HL-60 (cell line): ENCODE measurements around the gene SDHAF2.

Experiments
- DNase-seq, 2 experiments: peaks; one replicate each; pipeline ENCODE4 v3.0.0-alpha.2; 2010 to 2020; ENCODE audit warnings: low read depth in 1 of 2, low spot score in 1 of 2
- H3K27ac ChIP-seq: fragments of 250-450 bp; sonication (Bioruptor Pico); replicated peaks from 2 replicates; pipeline ENCODE4 v1.5.1; 2020; ENCODE audit warnings: mild to moderate bottlenecking, moderate library complexity
- H3K27me3 ChIP-seq: fragments of 250-450 bp; sonication (Bioruptor Pico); 2 replicates; pipeline ENCODE4 v1.5.1; 2021; ENCODE audit warnings: mild to moderate bottlenecking, moderate library complexity; ENCODE audit not compliant: insufficient read depth, poor library complexity, severe bottlenecking
- H3K4me3 ChIP-seq: replicated peaks from 2 replicates; pipeline ENCODE4 v1.5.1; 2011; ENCODE audit warnings: mild to moderate bottlenecking, control low read depth, low read length; ENCODE audit not compliant: insufficient read depth
- GABPA ChIP-seq: IDR thresholded peaks from 2 replicates; pipeline ENCODE4 v1.6.1; 2012; ENCODE audit warnings: low read depth
- POLR2AphosphoS5 ChIP-seq: IDR thresholded peaks from 2 replicates; pipeline ENCODE4 v1.6.1; 2012; ENCODE audit warnings: low read depth
- SPI1 ChIP-seq: IDR thresholded peaks from 2 replicates; pipeline ENCODE4 v1.6.1; 2012; ENCODE audit warnings: low read depth, mild to moderate bottlenecking, borderline replicate concordance
- TF ChIP-seq, protein P1 (sequence below): IDR thresholded peaks from 2 replicates; pipeline ENCODE4 v1.6.1; 2012; ENCODE audit warnings: low read depth; ENCODE audit not compliant: insufficient replicate concordance
- TF ChIP-seq, protein P2 (sequence below): IDR thresholded peaks from one replicate; pipeline ENCODE4 v1.5.1; 2011; ENCODE audit warnings: low read length, control low read depth, inconsistent platforms; ENCODE audit not compliant: insufficient read depth

The SDHAF2 gene

DNA sequence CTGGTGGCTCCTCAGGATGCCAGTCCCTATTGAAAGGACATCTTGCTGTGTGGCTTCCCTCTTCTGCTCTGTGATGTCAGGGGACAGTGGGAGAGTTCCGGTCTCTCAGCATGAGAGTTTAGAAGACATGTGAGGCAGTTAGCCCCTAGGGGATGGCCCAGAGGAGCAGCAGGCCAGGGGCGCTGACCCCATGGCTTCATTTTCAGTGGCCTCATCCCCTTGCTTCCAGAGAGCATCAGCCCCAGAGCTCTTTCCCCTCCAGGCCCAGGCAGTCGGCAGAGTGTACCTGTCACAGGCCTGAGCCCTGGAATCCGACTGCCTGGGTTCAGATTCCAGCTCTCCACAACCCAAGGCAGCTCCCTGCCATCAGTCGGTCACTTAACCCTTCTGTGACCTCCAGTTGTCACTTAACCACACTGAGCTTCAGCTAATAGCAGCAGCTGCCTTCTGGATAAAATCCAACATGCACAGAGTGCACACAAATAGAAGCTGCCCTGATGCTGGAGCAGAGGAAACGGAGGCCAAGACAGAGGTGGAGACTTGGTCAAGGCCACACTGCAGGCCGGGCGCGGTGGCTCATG lies 64.5 kb downstream of the SDHAF2 start:
- TF ChIP-seq, protein P1, sequence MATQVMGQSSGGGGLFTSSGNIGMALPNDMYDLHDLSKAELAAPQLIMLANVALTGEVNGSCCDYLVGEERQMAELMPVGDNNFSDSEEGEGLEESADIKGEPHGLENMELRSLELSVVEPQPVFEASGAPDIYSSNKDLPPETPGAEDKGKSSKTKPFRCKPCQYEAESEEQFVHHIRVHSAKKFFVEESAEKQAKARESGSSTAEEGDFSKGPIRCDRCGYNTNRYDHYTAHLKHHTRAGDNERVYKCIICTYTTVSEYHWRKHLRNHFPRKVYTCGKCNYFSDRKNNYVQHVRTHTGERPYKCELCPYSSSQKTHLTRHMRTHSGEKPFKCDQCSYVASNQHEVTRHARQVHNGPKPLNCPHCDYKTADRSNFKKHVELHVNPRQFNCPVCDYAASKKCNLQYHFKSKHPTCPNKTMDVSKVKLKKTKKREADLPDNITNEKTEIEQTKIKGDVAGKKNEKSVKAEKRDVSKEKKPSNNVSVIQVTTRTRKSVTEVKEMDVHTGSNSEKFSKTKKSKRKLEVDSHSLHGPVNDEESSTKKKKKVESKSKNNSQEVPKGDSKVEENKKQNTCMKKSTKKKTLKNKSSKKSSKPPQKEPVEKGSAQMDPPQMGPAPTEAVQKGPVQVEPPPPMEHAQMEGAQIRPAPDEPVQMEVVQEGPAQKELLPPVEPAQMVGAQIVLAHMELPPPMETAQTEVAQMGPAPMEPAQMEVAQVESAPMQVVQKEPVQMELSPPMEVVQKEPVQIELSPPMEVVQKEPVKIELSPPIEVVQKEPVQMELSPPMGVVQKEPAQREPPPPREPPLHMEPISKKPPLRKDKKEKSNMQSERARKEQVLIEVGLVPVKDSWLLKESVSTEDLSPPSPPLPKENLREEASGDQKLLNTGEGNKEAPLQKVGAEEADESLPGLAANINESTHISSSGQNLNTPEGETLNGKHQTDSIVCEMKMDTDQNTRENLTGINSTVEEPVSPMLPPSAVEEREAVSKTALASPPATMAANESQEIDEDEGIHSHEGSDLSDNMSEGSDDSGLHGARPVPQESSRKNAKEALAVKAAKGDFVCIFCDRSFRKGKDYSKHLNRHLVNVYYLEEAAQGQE: no peak
- TF ChIP-seq SPI1 (no peak), POLR2AphosphoS5 (no peak), GABPA (no peak)
- TF ChIP-seq, protein P2, sequence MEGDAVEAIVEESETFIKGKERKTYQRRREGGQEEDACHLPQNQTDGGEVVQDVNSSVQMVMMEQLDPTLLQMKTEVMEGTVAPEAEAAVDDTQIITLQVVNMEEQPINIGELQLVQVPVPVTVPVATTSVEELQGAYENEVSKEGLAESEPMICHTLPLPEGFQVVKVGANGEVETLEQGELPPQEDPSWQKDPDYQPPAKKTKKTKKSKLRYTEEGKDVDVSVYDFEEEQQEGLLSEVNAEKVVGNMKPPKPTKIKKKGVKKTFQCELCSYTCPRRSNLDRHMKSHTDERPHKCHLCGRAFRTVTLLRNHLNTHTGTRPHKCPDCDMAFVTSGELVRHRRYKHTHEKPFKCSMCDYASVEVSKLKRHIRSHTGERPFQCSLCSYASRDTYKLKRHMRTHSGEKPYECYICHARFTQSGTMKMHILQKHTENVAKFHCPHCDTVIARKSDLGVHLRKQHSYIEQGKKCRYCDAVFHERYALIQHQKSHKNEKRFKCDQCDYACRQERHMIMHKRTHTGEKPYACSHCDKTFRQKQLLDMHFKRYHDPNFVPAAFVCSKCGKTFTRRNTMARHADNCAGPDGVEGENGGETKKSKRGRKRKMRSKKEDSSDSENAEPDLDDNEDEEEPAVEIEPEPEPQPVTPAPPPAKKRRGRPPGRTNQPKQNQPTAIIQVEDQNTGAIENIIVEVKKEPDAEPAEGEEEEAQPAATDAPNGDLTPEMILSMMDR: no peak
- no peak for DNase-seq
- Histone ChIP-seq H3K27ac (no peak overlapping the region), H3K4me3 (no peak overlapping the region), H3K27me3 (peaks cover 2% of the 10 kb centered on the region)

DNA sequence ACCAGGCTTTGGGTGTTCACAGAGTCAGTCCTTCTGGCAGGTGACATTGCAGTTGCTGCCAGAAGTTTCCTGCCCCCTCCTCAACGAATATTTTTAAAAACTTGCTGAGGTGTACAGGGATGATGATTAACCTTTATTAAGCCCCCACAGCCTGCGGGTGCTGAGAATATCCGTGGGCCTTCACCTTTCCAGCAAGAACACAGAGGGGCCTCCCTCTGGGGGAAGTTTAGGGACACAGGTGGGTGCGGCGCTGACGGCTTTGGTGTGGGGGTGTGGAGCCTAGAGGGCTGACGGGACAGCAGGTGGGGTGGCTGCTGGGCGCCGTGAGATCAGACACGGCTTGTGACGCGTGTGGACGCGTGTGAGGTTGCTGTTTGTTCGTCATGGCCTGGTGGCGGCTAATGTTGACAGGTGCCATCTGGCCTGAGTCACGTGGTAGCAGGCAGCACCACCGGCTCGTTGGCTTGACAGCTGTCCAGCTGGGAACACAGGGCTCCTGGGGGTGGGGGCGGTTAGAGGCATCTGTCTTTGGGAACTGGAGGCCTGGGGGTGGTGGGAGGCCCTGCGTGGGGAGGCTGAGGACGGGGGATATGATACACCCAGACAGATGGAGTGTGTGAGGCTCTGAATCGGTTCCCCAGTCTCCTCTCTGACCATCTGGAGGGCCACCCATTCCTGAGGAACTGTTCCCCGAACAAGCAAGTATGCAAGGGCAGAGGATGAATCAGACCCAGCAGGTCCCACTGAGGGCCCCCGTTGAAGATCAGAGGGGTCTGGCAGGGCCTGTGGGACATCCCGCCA lies 66.1 kb downstream of the SDHAF2 start:
- peaks cover 2% of the 10 kb centered on the region for H3K27me3 ChIP-seq
- no peak for DNase-seq
- TF ChIP-seq GABPA: no peak
- no peak for TF ChIP-seq POLR2AphosphoS5
- TF ChIP-seq, protein P1: no peak
- no peak for TF ChIP-seq SPI1
- TF ChIP-seq, protein P2: no peak
- no peak overlapping the region for H3K27ac ChIP-seq
- no peak overlapping the region for H3K4me3 ChIP-seq
